Frontal cortex (tissue), 4 donors: ENCODE results near the gene ABCF1. TPM values are rescaled to one million over a fixed set of nuclear protein-coding genes. Genes with fewer than 3 reads are reported as not detected.
A peak's percentile ranks its signal among the peaks of the same experiment; 100 is the strongest.

Experiments
- DNase-seq, 2 donors: peaks; one replicate each; pipeline ENCODE4 v3.0.0; 2012; ENCODE audit warnings: low spot score in 2 of 2
- FAIRE-seq: peaks from 2 replicates; lab custom pipeline; 2012; peaks lifted over from hg19 to GRCh38; lab: Jason Lieb, UNC
- small RNA-seq: library from RNA; depleted of rRNA; stranded (forward); fragments of <200 nt; gene quantifications from one replicate; pipeline ENCODE3, GENCODE V24; 2014
- total RNA-seq: library from RNA; depleted of rRNA; stranded (reverse); fragments of >200 nt; gene quantifications from one replicate; pipeline ENCODE4 v1.2.3, GENCODE V29; 2014
- donor health status: control.
- donor health status: control.
- donor health status: control.

The ABCF1 gene
- total RNA-seq, 1 donor from 2014 or later: 18.8 TPM

- DNase-seq (peak; percentile 79 to 86), FAIRE-seq (peak; percentile 98)
Observed at GRCh38 chr6:30616811-30617564, 45.7 kb downstream of the ABCF1 start, which contains the start of gene PPP1R10. Gene PPP1R10 (minus strand): TSS chr6:30617243. CDS start chr6:30609944, 7,299 bp downstream.

DNA sequence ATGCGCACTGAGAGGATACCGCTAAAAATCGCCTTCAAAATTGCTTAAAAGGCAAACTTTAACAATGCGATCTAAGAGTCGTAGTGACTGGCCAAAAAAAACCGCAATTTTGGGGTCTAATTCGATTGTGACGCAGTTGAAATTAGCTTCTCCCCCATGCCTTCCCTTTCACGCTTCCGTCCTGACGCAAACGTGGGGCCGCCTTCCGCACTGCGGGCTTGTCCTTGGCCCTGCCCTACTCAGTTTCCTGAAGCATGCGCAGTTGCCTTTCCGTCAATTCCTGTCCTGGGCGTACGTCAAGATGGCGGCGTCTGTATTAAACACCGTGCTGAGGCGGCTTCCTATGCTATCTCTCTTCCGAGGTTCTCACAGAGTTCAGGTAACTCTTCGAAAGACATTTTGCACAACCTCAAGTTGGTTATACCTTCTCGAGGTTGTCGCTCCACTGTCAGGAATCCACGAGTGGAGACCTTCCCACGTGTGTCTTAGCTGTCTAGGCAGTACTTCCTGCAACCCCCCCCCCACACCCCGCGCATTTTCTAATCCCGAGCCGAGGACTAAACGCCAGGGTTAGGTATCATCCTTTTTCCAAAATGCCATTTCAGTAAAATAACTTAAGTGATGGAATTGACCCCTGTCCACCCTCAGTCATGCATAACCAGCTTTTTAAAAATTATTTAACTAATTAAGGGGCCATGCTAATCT is 46.5 kb downstream of the ABCF1 start, which contains the start of gene MRPS18B:
TSS of gene MRPS18B (plus strand) at position 276 of the 705 bp plus-strand sequence. CDS start at position 302, 26 bp downstream.
- DNase-seq (peak; percentile 71 to 76), FAIRE-seq (no peak)

DNA sequence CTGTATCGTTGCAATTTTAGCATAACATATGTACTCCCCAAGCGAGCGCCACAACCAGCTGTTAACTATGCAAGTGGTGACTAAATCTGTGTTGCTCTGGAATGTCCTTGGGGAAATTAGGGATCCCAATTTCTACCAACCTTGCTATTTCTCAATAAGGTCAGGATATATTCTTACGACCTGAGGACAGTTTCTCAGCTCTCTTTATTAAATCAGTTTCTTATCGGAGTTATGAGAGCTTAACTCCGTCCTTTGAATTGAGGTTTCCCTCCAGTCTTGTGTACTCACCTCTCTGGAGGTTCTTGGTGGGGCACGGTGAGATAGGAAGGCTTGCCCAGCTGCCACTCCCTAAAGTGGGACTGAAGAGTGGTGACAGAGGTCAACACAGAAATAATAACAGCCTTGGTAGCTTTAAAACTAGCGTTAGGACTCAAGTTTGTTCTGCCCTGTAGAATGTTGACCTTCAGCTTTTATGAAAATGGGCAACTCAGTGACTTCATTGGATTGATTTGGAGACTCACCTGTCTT is 47.1 kb downstream of the ABCF1 start:
- DNase-seq (no peak), FAIRE-seq (no peak)

DNA sequence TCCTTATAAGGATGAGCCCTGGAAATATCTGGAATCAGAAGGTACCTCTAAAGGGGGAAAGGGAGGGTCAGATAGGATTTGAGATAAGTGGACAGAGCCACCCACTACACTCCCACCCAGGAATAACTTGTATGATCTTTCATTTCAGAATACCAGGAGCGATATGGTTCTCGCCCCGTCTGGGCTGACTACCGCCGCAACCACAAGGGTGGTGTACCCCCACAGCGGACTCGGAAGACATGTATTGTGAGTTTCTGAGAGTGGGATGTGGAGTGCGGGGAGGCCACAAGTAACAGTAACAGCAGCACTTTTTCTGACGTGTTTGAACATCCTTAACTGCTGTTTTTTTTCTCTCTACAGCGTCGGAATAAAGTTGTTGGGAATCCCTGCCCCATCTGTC is 48.3 kb downstream of the ABCF1 start:
- FAIRE-seq: no peak
- DNase-seq: no peak

DNA sequence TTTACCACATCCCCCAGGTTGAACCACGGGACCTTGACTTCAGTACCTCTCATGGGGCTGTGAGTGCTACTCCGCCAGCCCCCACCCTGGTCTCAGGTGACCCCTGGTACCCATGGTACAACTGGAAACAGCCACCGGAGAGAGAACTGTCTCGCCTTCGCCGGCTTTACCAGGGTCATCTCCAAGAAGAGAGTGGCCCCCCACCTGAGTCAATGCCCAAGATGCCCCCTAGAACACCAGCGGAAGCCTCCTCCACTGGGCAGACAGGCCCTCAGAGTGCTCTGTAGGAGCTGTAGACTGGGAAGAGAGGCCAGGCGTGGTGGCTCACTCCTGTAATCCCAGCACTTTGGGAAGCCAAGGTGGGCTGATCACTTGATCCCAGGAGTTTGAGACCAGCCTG is 54.3 kb downstream of the ABCF1 start:
- DNase-seq (no peak), FAIRE-seq (no peak)

DNA sequence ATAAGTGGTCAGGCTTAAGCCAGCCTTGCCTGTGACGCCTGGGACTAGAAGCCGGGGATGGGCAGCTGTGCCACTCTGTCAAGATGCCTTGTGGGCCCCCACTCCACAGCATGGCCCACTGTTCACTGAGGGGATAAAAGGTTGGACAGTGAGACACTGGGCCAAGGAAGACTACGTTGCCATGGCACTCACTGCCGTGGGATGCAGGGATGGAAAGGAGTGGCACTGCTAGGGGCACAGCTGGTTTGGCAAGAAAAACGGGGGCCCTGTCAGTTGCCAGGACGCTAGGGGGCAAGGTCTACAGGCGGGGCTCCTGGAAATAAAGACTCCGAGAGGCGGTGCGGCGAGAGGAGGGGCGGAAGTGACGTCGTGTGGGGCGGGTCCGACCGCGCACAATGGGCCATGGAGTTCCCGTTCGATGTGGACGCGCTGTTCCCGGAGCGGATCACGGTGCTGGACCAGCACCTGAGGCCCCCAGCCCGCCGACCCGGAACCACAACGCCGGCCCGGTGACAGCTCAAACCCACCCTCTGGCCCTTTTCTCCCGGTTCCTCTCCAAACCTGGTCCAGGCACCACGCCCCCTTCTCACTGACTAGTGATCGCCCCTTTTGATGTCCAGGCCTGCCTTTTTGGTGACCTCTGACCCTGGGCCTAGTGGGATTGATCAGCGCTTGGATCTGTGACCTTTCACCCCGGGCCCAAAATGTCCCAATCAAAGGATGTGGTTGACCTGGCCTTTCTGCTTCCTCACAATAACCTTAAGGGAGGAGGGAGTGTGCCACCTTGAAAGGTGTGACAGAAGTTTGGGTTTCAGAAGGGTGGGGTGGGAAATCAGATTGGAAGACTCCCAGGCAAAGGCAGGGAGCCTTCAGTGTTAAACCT is 55.5 kb downstream of the ABCF1 start, which contains the start of gene ATAT1:
TSS of gene ATAT1 (plus strand) at position 391 of the 883 bp plus-strand sequence.
- peak; percentile 74 to 93 for DNase-seq
- FAIRE-seq: no peak

- no peak for FAIRE-seq
- DNase-seq: no peak
Observed at GRCh38 chr6:30635834-30636233, 64.6 kb downstream of the ABCF1 start.

- DNase-seq (no peak), FAIRE-seq (no peak)
Observed at GRCh38 chr6:30640481-30640880, 69.2 kb downstream of the ABCF1 start.

DNA sequence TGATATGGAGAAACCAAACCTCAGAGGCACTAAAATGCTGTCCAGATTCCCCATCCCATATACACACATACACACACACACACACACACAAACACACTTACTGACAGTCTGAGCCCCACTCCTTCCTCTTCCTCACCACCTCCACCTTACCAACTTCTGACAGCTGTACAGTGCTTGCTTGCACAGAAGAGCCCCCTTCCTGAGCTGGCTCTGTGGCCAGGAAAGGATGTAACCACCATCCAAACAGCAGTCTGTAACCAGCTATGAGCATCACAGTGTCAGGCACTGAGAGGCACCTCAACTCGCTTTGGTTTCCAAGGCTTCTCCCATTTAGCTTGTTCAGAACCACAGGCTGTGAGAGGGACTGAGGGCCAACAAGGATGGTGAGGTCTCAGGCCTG is 69.8 kb downstream of the ABCF1 start:
- DNase-seq: no peak
- FAIRE-seq: no peak

Small RNA genes lying within 50 kb of the gene (small RNA-seq; reads per million reads assigned to genes)
- 0.56 reads per million, percentile 44 among the genes with 10 or more reads in this experiment for gene MIR877

Other genes starting within 250 kb of the ABCF1 start
- 9.8 TPM for gene TRIM39, start 244.5 kb upstream of the ABCF1 start, total RNA-seq
- gene RPP21, start 226.3 kb upstream of the ABCF1 start, total RNA-seq: 23.2 TPM
- gene HLA-E, start 81.9 kb upstream of the ABCF1 start, total RNA-seq: 25.7 TPM
- 28.1 TPM for gene GNL1, start 15.0 kb upstream of the ABCF1 start, total RNA-seq
- 12.2 TPM for gene PRR3, start 14.1 kb upstream of the ABCF1 start, total RNA-seq
- 43.6 TPM for gene PPP1R10, start 45.8 kb downstream of the ABCF1 start, total RNA-seq
- 53.0 TPM for gene MRPS18B, start 46.4 kb downstream of the ABCF1 start, total RNA-seq
- gene ATAT1, start 55.4 kb downstream of the ABCF1 start, total RNA-seq: 40.4 TPM
- 23.2 TPM for gene C6orf136, start 75.7 kb downstream of the ABCF1 start, total RNA-seq
- gene DHX16, start 101.6 kb downstream of the ABCF1 start, total RNA-seq: 22.4 TPM
- 44.0 TPM for gene PPP1R18, start 115.2 kb downstream of the ABCF1 start, total RNA-seq
- 0.41 TPM for gene NRM, start 119.5 kb downstream of the ABCF1 start, total RNA-seq
- 4.1 TPM for gene MDC1, start 145.8 kb downstream of the ABCF1 start, total RNA-seq
- 1,325 TPM for gene TUBB, start 148.9 kb downstream of the ABCF1 start, total RNA-seq
- 46.9 TPM for gene FLOT1, start 171.2 kb downstream of the ABCF1 start, total RNA-seq
- 2.4 TPM for gene IER3, start 173.1 kb downstream of the ABCF1 start, total RNA-seq